OCI-LY1 (cell line): ENCODE data around the gene AURKB.
"Not testable (repeated sequence)": the region's sequence is repeated elsewhere in the genome, so short reads cannot be mapped to it uniquely, and the experiment has no call there.

ENCODE experiments used
- H2AFZ ChIP-seq: fragments of 200-600 bp; sonication (generic), shearing (Covaris generic); 2 replicates; pipeline ENCODE4 v1.6.0; 2014; ENCODE audit warnings: antibody characterized with exemption, mild to moderate bottlenecking, low read length
- H3F3A ChIP-seq: fragments of 200-600 bp; sonication (generic), shearing (Covaris generic); 2 replicates; pipeline ENCODE4 v1.6.0; 2014; ENCODE audit warnings: mild to moderate bottlenecking, antibody characterized with exemption, low read length, moderate library complexity; ENCODE audit not compliant: insufficient read depth
- H3K27ac ChIP-seq: fragments of 200-600 bp; sonication (generic); 2 replicates; pipeline ENCODE4 v1.5.1; 2014; ENCODE audit warnings: low read length, mixed run types, mild to moderate bottlenecking, low read depth; ENCODE audit not compliant: poor library complexity, severe bottlenecking
- H3K27me3 ChIP-seq: fragments of 200-600 bp; sonication (generic); 2 replicates; pipeline ENCODE4 v1.6.0; 2014; ENCODE audit warnings: antibody characterized with exemption, mild to moderate bottlenecking, low read length, moderate library complexity; ENCODE audit not compliant: insufficient read depth
- H3K36me3 ChIP-seq: fragments of 200-600 bp; sonication (generic); 2 replicates; pipeline ENCODE4 v1.6.1; 2014; ENCODE audit warnings: mild to moderate bottlenecking, antibody characterized with exemption, low read length, moderate library complexity, mixed read lengths; ENCODE audit not compliant: insufficient read depth
- H3K4me1 ChIP-seq: fragments of 200-600 bp; sonication (generic); 2 replicates; pipeline ENCODE4 v1.5.1; 2014; ENCODE audit warnings: mild to moderate bottlenecking, low read length, moderate library complexity; ENCODE audit not compliant: insufficient read depth, severe bottlenecking
- H3K4me2 ChIP-seq: fragments of 200-600 bp; sonication (generic), shearing (Covaris generic); 2 replicates; pipeline ENCODE4 v1.6.1; 2014; ENCODE audit warnings: low read length
- H3K4me3 ChIP-seq: fragments of 200-600 bp; sonication (generic); 2 replicates; pipeline ENCODE4 v1.5.1; 2014; ENCODE audit warnings: low read length, low read depth, mild to moderate bottlenecking, mixed read lengths; ENCODE audit not compliant: poor library complexity, severe bottlenecking
- H3K79me2 ChIP-seq: fragments of 200-600 bp; shearing (Covaris generic); 2 replicates; pipeline ENCODE4 v1.6.1; 2016; ENCODE audit warnings: mixed run types, low read length, mixed read lengths; ENCODE audit not compliant: insufficient read depth
- H3K9ac ChIP-seq: fragments of 200-600 bp; sonication (generic), shearing (Covaris generic); 2 replicates; pipeline ENCODE4 v1.6.1; 2014; ENCODE audit warnings: mild to moderate bottlenecking, low read length, mixed read lengths
- H3K9me2 ChIP-seq: fragments of 200-600 bp; sonication (generic), shearing (Covaris generic); 2 replicates; pipeline ENCODE4 v1.6.1; 2014; ENCODE audit warnings: low read depth, mild to moderate bottlenecking, low read length, mixed read lengths
- H3K9me3 ChIP-seq: fragments of 200-600 bp; shearing (Covaris generic); 2 replicates; pipeline ENCODE4 v1.6.1; 2014; ENCODE audit warnings: low read length, mixed read lengths
- H4K20me1 ChIP-seq: fragments of 200-600 bp; sonication (generic), shearing (Covaris generic); 2 replicates; pipeline ENCODE4 v1.6.0; 2016; ENCODE audit warnings: mild to moderate bottlenecking, low read length; ENCODE audit not compliant: insufficient read depth
- EZH2 ChIP-seq: fragments of 200-600 bp; sonication (generic), shearing (Covaris generic); IDR thresholded peaks from 2 replicates; pipeline ENCODE4 v1.8.0; 2017; ENCODE audit warnings: borderline replicate concordance, mixed run types, mild to moderate bottlenecking, antibody characterized with exemption, low read length, moderate library complexity, mixed read lengths
- TF ChIP-seq, protein P1 (sequence below): fragments of 200-600 bp; sonication (generic), shearing (Covaris generic); IDR thresholded peaks from 2 replicates; pipeline ENCODE4 v1.5.1; 2017; ENCODE audit warnings: mild to moderate bottlenecking, antibody characterized with exemption, low read length, moderate library complexity, mixed read lengths

Gene AURKB

DNA sequence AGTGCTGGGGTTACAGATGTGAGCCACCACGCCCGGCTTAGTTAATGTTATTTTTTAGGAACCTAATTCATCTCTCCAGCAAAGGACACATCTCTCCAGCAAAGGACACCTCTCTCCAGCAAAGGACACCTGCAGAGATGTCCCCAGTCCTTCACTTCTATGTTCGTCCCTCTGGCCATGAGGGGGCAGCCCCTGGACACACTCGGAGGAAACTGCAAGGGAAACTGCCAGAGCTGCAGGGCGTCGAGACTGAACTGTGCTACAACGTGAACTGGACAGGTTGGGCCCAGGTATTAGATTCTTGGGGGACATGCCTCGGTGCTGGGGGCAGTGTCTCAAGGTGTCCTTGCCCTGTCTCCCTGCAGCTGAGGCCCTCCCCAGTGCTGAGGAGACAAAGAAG is 43.4 kb upstream of the AURKB start:
- Histone ChIP-seq H3K27me3 (no peaks in the 10 kb centered on the region), H4K20me1 (no peaks in the 10 kb centered on the region), H2AFZ (no peak overlapping the region), H3K4me2 (no peak overlapping the region), H3K9ac (no peak overlapping the region), H3K9me2 (no peaks in the 10 kb centered on the region), H3K9me3 (no peaks in the 10 kb centered on the region), H3K27ac (no peak overlapping the region), H3K4me3 (no peak overlapping the region), H3K4me1 (peaks cover 13% of the 10 kb centered on the region), H3F3A (no peaks in the 10 kb centered on the region), H3K79me2 (peaks cover 20% of the 10 kb centered on the region), H3K36me3 (peaks cover 49% of the 10 kb centered on the region)
- TF ChIP-seq EZH2 = no peak
- TF ChIP-seq, protein P1, sequence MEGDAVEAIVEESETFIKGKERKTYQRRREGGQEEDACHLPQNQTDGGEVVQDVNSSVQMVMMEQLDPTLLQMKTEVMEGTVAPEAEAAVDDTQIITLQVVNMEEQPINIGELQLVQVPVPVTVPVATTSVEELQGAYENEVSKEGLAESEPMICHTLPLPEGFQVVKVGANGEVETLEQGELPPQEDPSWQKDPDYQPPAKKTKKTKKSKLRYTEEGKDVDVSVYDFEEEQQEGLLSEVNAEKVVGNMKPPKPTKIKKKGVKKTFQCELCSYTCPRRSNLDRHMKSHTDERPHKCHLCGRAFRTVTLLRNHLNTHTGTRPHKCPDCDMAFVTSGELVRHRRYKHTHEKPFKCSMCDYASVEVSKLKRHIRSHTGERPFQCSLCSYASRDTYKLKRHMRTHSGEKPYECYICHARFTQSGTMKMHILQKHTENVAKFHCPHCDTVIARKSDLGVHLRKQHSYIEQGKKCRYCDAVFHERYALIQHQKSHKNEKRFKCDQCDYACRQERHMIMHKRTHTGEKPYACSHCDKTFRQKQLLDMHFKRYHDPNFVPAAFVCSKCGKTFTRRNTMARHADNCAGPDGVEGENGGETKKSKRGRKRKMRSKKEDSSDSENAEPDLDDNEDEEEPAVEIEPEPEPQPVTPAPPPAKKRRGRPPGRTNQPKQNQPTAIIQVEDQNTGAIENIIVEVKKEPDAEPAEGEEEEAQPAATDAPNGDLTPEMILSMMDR = peak; percentile 32; the same call in 1 of the 2 replicates

DNA sequence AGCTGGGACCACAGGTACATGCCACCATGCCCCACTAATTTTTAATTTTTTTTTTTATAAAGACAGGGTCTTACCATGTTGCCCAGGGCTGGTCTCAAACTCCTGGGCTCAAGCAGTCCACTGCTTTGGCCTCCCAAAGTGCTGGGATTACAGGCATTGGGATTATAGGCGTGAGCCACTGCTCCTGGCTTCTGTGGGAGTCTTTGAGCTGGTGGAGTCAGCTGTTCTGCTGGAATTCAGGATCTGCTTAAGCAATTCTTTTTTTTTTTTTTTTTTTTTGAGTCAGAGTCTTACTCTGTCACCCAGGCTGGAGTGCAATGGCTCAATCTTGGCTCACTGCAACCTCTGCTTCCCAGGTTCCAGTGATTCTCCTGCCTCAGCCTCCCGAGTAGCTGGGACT is 41.0 kb upstream of the AURKB start:
- H3K36me3 ChIP-seq = peaks cover 27% of the 10 kb centered on the region
- H3K27me3 ChIP-seq = not testable (repeated sequence)
- H3K79me2 ChIP-seq = peaks cover 20% of the 10 kb centered on the region

DNA sequence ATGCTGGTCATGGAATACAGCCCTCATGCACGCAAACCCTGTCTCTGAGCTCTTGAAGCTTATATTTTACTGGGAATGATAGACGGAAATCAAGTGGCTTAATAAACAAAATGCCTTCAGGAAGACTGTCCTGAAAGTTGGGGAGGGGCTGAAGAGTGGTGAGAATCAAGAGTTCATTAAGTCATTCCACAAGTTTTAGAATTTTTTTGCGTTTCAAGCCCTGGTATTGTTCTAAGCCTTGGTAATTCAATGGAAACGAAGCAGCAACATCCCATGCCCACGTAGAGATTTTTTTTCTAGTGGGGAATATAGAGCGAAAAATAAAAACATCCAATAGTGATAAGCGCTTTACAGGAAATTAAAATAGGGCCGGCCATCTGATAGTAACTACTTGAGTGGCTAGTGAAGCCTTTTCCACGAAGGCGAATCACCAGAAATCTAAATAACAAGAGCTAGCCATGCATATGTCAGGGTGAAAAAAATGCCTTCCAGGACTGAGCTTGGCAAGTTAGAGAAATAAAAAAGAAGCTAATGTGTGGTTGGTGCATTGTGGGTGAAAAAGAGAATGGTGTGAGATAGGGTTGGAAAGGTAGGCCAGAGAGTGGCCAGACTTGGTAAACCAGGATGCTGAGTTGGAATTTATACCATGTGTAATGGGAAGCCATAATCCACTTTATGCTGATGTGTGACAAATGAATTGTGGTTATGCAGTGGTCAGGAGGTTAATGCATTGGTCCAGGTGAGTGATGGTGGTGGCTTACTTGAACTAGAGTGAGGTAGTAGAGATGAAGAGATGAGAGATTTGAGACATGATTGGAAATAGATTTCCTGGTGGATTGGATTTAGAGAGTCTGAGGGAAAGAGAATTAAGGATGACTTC is 39.5 kb upstream of the AURKB start:
- TF ChIP-seq EZH2 = no peak
- TF ChIP-seq, protein P1 = no peak
- no peaks in the 10 kb centered on the region for H4K20me1 ChIP-seq
- H3K27me3 ChIP-seq = no peaks in the 10 kb centered on the region
- H3K4me2 ChIP-seq = peak overlapping the region; percentile 75
- peaks cover 20% of the 10 kb centered on the region for H3K4me1 ChIP-seq
- peaks cover 19% of the 10 kb centered on the region for H3K36me3 ChIP-seq
- H3K9me2 ChIP-seq = no peaks in the 10 kb centered on the region
- H3K4me3 ChIP-seq = peak overlapping the region; percentile 93
- H3K9me3 ChIP-seq = no peaks in the 10 kb centered on the region
- H3F3A ChIP-seq = peaks cover 4% of the 10 kb centered on the region; the same call in 1 of the 2 replicates
- H2AFZ ChIP-seq = no peak overlapping the region
- H3K27ac ChIP-seq = peak overlapping the region; percentile 99
- H3K9ac ChIP-seq = peak overlapping the region; percentile 79
- peaks cover 20% of the 10 kb centered on the region for H3K79me2 ChIP-seq

More for the DNA sequence above, 41.0 kb upstream of the AURKB start:
- not testable (repeated sequence) for H3K9ac ChIP-seq, H3K4me3 ChIP-seq, H3K4me2 ChIP-seq, H3F3A ChIP-seq, H3K27ac ChIP-seq, H3K9me2 ChIP-seq, H3K9me3 ChIP-seq, H2AFZ ChIP-seq, H4K20me1 ChIP-seq
- H3K4me1 ChIP-seq = peaks cover 16% of the 10 kb centered on the region
